G401 (cell line): ENCODE data around the gene TMEM184A. TPM values are rescaled to one million over a fixed set of nuclear protein-coding genes. Genes with fewer than 3 reads are reported as not detected.

Experiments
- DNase-seq: peaks from one replicate; pipeline ENCODE4 v3.0.0-alpha.2; 2015; ENCODE audit warnings: low spot score
- in situ Hi-C: cut with HindIII; loops from 2 replicates; pipeline ENCODE4 v1.10.0; 2016; ENCODE audit warnings: low sequenced_read_pairs, mixed read lengths
- total RNA-seq: library from RNA; depleted of rRNA; stranded (reverse); fragments of >200 nt; shearing (Covaris generic); gene quantifications from 2 replicates; pipeline ENCODE4 v1.2.3, GENCODE V29; 2014; rRNA removed

TMEM184A gene
- 0.49 and 1.8 TPM in 2 replicates for total RNA-seq

DNA sequence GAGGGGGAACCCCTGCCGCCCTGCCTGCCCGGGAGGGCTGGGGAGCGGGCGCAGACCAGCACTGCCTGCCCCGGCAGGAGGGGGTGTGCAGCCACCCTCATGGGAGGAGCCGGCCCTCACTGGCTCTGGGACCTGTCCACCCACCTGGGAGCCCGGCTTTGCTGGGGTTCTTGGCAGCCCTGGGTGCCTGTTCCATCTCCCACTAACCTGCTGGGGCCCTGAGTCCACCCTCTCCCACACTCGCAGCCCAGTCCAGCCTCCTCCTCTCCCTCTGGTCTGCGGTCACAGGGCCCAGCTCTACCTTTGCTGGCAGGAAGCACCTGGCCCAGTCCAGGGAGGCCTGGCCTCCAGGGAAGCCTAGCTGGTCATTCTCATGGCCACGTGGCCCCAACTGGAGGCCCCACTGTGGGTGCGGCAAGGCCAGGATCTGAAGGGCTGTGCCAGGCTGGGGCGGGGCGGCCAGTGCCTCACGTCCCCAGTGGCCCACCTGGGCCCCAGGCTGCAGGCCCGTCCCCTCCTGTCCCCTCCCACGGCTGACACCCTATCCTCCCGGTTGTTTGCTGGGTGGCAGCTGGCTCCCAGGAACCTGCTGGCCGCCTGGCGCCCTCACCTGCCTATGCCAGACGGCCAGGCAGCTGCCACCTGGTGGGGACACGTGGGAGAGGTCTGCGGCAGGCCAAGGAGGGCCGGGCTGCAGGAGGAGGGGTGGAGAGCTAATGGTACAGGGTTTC lies at the start of gene TMEM184A:
Gene TMEM184A, minus strand, starts transcription at position 393 of the 731 bp plus-strand sequence. CDS start 721 bp downstream, outside the sequence.
- in situ Hi-C loops = no loop called here
- peak; percentile 69 for DNase-seq

DNA sequence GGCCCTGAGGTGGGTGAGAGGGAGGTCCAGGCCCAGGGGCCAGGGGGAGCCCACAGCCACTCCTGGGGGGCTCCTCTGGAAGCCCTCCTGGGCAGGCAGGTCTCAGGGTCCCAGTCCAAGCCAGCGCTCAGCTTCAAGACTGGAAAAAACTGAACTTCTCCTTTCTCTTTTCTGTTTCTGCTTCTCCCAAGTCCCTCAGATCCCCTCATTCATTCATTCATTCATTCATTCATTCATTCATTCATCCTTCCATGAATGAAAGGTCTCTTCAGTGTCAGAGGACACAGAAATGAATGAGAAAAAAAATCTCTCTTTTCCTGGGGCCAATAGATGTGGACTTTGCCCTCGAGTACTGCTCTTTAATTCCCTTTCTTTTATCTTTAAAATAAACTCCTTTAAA lies 48.4 kb upstream of the TMEM184A start:
- in situ Hi-C loops = no loop called here

DNA sequence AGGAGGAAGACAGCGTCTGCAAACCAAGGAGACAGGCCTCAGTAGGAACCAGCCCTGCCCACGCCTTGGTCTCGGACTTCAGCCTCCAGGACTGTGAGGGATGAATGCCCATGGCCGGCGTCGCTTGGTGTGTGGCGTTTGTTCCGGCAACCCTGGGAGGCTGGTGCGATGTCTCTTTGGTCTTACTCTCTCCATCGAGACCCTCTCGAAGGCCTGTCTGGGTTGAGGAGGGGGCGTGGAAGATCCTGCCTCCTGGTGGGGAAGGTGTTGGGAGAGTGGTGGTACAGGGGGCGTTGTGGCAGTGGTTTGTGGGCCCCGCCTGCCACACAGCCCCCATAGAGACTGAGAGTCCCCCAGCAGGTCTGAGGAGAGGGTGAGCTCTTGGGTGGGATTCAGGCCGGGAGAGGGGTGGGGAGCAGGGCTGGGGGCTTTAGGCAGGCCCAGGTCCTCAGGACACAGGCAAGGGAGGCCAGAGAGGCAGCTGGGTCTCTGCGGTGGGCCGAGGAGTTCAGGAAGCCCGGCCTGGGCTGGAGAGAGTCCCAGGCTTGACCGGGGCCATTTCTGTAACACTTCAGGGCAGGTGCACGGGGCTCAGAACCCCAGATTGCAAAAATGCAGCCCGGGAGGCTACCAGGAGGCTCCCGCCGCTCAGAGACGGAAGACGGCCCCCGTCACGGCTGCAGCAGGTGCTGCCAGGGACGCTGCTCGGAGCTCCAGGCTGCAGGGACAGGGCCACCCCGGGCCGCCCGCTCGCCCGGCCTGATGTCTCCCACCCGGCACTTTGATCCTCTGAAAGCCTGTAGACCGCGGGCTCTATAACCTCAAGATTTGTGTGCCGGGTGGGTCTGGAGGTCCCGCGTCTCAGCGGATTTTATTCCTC lies 47.6 kb upstream of the TMEM184A start:
- in situ Hi-C loops = no loop called here
- DNase-seq = no peak

More for the DNA sequence above, 48.4 kb upstream of the TMEM184A start:
- no peak for DNase-seq

DNA sequence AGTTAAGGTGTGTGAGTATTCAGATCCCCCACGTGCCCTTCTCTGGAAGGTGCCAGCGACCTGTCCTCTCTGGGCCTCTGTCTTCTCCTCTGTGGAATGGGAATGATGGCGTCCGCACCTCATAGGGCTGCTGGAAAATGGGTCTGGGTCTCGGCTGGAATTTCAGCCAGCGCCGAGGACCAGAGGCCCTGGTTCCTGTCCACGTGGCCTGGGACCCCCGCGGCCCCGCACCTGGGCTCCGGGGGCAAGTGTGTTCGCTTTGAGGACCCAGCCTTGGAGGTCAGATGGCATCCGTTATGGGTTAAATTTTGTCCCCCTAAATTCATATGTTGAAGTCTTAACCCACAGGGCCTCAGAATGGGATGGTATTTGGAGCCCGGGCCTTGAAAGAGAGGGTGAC lies 46.4 kb upstream of the TMEM184A start:
- in situ Hi-C loops = no loop called here
- DNase-seq = no peak

DNA sequence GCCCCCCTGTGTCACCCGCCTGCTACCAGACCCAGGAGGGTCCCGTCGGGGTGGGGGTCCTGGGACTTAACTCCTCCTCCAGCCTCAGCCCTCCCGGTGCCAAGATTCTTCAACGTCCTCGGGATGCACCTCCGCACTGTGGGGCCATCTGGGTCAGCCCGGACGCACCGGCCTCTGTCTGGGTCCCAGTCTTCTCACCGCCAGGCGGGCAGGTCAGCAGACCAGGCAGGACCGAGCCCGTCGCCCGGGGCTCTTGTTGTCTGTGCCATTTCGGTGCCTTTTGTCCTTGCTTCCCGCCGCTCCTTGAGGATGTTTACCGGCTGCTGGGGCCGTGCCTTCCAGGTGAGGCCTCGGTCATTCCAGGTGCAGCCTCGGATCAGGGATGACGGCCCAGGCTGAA lies 46.0 kb upstream of the TMEM184A start:
- in situ Hi-C loops = no loop called here
- no peak for DNase-seq

DNA sequence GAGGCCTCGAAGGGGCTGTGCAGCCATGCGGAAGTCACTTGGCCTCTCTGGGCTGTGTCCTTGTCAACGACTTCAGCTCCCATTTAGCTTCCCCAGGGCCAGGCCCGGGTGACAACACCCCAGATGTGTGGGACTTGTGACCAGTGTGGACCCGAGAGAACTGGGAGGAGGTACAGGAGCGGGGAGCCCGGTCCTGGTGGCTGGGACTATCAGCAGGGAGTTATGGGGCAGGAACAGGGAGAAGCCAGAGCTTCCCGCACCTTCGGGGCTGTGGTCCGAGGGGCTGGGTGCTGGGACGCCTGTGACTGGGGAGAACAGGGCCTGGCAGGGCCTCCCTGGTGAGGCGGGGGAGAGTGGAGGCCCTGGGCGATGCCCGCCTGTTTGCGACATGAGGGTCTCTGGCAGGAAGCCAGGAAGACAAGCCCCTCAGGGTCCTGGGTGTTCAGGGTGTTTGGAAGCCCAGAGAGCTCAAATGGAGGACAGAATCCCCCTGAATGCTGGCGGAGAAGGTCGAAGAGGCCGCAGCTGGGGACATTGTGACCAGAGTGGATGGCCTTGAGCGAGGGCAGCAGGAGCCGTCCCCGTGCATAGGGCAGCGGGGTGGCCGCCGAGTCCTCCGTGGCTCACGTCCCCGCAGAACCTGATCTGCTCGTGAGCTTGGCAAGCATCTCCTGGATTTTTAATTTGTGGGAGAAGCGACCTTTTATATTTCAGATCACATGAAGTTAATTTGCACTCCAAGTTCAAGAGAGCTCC lies 43.8 kb upstream of the TMEM184A start:
- in situ Hi-C loops = no loop called here

DNA sequence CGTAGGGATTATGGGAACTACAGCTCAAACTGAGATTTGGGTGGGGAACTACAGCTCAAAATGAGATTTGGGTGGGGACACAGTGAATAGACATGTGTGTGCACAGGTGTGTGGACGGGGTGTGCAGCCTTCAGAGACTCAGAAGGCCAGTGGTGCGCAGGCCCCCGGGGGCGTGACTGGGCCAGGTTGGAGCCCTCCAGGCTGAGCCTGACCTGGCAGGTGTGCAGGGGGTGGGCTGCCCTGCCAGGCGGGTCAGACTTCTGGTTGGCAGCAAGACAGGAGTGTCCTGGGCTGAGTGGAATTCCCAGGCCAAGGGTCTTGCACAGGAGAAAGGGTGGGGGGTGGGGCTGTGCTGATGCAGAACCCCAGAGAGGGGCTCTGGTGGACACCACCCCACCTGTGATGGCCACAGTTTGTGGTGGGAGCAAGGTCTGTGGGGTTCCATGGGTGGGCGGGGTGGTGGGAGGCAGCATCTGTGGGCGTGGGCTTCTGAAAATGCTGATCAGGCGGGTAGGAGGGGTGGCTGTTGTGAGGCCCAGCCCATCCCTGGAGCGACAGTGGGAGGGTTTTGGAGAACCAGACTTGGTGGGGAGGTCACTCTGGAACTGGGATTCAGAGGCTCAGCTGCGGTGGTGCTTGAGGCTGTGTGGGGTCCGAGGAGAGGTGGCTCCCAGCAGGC lies 43.1 kb upstream of the TMEM184A start:
- in situ Hi-C loops = no loop called here
- DNase-seq = no peak

More for the DNA sequence above, 43.8 kb upstream of the TMEM184A start:
- DNase-seq = no peak

DNA sequence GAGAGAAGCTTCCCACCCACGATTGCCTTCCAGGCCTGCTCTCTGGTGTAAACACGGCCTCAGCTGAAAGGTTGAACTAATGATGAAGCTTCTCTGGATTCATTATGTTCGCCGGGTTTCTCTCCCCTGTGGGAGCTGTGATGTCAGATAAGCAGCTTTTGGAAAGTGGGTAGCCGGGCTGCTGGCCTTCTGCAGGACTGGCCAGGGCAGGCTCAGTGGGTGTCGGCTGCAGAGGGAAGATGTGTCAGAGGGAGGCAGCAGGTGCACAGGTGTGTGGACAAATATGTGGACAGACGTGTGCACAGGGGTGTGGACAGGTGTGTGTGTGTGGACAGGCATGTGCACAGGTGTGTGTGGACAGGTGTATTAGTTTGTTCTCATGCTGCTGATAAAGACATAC lies 42.3 kb upstream of the TMEM184A start:
- in situ Hi-C loops = no loop called here
- no peak for DNase-seq

DNA sequence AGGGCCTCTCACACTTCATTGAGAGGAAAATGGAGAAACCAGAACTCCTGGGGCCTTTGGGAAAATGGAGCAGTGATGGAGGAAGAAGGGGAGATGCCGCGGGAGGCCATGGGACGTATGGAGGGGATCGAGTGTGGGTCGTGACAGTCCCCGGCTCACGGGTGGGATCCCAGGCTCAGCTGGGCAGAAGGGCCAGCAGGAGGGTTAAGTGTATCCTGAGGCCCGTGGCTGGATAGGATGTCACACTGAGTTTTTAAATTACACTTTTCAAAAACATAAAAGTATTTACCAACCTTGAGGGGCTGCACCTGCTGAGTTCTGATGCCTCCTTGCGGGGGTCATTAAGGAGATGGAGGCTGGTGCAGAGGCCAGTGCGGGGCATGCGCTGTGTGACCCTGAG lies 41.8 kb upstream of the TMEM184A start:
- in situ Hi-C loops = no loop called here
- DNase-seq = no peak

DNA sequence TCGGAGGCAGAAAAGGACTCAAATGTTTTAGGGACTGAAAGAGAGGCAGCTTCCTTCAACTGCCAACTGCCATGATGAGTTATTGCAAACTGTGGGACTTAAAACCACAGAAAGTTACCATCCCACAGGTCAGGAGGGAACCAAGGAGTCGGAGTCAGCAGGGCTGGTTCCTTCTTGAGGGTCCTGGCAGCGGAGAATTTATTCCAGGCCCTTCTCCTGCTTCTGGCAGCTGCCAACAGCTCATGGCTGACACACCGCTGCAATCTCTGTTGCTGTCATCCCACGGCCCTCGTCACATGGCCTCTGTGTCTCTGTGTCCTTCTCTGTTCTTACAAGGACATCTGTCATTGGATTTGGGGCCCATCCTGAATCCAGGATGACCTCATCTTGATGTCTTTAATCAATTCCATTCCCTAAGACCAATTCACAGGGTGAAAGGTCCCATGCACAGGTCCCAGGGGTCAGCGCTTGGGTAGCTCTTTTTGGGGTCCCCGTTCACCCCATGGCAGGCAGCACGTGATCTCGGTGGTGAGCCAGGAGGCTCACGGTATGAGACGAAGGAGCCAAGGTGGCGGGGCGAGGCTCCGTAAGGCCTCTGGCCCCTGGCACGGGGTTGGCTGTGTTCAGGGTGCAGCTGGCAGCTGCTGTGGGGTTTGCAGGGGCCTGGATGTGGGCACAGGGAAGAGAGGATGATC lies 41.2 kb upstream of the TMEM184A start:
- DNase-seq = no peak
- in situ Hi-C loops = no loop called here

DNA sequence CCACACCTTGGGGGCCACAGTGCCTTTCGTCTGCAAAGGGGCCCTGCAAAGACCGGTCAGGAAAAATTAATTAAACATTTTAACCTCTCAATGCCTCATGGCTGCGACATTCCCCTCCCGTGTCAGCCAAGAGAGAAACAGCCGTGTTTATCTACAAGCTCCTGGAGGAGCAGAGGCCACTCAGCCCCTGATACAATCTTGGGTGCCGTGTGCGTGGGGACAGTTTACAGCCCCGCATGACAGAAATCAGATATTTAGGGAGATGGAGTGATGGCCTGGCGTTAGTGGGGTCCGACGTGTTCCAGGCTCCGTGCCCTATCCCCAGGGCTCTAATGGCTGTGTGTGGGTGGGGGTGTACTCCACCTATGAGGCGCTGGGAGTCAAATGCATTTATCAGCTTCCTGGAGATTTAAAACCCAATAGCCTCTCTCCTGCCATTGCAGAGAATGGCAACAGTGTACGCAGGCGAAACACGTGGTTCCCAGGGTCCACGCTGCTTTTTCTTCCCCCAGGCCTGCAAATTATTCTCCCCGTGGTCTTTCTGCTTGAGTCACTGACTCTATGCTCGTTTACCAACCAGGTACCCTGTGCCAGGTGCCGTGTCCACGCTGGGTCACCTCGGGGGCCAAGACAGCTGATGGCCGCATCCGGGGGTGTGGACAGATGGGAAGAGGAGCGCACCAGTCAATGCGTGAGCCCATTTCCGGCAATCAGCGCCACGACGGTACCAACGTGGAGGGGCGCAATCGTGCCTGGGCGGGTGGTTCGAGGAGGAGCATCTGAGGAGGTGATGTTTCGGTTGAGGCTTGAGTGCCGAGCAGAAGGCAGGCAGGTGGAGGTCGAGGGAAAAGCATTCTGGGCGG lies 40.4 kb upstream of the TMEM184A start:
- in situ Hi-C loops = no loop called here
- DNase-seq = no peak

DNA sequence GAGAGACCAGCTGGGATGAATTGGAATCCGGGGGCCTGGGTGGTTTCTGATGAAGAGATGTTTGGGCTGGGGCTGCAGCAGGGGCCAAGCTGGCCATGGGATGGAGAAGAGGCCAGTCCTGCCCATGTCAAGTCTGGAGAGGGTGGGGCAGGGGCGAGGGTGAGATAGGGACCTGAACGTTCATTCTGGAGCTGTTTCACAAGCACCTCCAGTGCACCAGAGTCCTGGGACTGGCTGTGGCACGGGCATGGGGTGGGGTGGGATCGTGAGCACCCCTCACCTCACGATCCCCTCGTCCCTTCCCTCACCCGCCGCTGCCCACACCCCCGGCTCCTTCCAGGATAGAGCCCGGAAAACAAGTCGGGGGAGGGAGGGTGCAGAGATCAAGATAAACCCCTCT lies 39.6 kb upstream of the TMEM184A start:
- in situ Hi-C loops = no loop called here
- no peak for DNase-seq

DNA sequence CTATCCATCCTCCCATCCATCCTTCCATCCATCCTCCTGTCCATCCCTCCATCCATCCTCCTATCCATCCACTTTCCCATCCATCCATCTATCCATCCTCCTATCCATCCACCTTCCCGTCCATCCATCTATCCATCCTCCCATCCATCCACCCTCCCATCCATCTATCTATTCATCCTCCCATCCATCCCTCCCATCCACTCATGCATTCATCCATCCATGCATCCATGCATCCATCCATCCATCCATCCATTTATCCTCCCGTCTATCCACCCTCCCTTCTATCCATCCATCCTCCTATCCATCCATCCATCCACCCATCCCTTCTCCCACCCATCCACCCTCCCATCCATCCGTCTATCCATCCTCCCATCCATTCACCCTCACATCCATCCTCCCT lies 39.0 kb upstream of the TMEM184A start:
- DNase-seq = no peak
- in situ Hi-C loops = no loop called here

DNA sequence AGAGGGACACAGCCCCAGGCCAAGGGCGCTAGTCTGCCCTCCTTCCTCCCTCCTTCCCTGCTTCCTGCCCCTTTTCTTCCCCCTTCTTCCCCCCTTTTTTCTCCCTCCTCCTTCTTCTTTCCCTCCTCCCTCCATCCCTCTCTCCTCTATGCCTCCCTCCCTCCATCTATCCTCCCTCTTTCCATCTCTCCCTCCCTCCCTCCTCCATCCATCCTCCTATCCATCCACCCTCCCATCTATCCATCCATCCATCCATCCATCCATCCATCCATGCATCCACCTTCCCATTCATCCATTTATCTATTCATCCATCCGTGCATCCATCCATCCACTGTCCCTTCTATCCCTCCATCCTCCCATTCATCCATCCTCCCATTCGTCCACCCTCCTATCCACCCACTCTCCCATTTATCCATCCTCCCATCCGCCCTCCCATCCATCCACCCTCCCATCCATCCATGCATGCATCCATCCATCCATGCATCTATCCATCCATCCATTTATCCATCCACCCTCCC lies 38.0 kb upstream of the TMEM184A start:
- DNase-seq = no peak
- in situ Hi-C loops = no loop called here

DNA sequence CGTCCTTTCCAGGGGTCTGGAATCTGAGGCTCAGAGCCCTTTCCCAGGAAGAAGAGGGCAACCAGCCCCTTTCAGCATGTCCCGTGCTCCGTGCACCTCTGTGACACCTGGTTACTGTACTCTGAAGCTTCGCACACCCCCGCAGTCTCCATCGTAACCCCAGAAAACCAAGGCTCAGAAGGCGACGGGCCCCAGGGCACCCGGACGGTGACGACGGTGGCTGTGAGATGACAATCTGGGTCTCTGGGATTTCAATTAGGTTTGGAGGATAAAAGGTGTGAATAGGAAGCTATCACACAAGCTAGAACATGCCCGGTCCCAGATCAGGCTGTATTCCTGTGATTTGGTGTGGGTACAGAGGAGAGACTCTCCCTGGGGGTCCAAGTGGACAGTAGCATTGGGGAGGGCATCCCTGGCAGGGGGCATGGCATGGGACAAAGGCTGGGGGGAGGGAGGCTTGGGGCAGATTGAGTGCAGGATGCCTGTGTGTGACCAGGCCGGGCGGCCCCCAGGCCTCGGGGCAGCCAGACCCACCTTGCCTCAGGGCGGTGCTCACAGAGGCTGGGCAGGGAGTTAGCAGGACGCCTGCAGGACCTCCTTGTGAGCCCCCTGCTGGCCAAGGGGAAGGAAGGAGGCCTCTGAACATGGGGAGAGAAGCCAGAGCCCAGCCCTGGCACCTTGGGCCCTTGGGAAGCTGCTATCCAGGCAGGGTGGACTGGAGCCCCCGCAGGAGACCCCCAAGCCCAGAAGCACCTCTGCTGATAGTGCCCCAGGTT lies 37.3 kb upstream of the TMEM184A start:
- no peak for DNase-seq

DNA sequence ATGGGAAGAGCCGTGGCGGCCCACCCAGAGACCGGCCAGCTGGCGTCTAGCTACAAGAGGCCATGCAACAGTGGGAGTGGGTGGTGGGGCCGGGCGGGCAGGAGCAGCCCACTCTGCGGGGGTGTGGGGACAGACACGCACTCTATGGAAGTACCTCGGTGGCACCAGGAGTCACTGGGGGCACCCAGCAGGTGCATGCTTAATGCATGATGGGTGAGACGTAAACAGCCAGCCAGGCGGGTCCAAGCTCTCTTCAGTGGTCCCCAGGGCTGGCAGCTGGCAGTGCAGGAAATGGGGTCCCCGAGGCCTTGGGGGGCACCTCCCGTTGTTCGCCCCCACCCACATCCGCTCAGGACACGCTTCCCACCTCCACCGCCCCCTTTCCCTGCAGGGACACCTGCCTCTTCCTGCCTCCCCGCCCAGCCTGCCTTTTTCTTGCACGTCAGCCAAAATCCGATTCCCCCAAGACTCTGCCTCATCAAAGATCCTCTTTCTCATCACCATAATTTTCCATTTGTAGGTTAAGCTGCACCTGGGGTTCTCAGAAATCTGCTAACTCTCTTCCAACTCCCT lies 36.4 kb upstream of the TMEM184A start:
- no peak for DNase-seq
- in situ Hi-C loops = no loop called here

More for the DNA sequence above, 37.3 kb upstream of the TMEM184A start:
- in situ Hi-C loops = no loop called here
